B cell (primary cell): ENCODE results near the gene FAM98A. TPM values are rescaled to one million over a fixed set of nuclear protein-coding genes. Genes with fewer than 3 reads are reported as not detected.

ENCODE experiments used
- ATAC-seq: fragments of 200-7000 bp; cut with Tn5 transposase; one replicate; pipeline ENCODE4 v1.10.0; 2021; ENCODE audit warnings: low read depth, mild to moderate bottlenecking, moderate number of reproducible peaks, moderate library complexity
- CTCF ChIA-PET: fragments of 350-600 bp; sonication (Branson Sonifier 250); formaldehyde crosslinking; loops from one replicate; lab custom pipeline; 2021; ENCODE audit warnings: antibody characterized with exemption, inconsistent platforms; lab: Charles Lee
- POLR2A ChIA-PET: fragments of 350-600 bp; sonication (Branson Sonifier 250); formaldehyde crosslinking; loops from one replicate; lab custom pipeline; 2021; ENCODE audit warnings: antibody characterized with exemption; lab: Charles Lee
- DNase-seq: peaks from one replicate; pipeline ENCODE4 v3.0.0; 2013
- H2AFZ ChIP-seq: 2 replicates; pipeline ENCODE4 v1.6.1; 2012; ENCODE audit warnings: mild to moderate bottlenecking, low read depth, low read length; ENCODE audit not compliant: insufficient read depth, poor library complexity, severe bottlenecking
- H3K27ac ChIP-seq, 2 donors: 1 replicate in 1 of 2; 2 replicates in 1 of 2; pipeline ENCODE4 v1.5.1; 2012 to 2013; ENCODE audit warnings: low read length in 2 of 2, mild to moderate bottlenecking in 2 of 2, moderate library complexity in 1 of 2
- H3K27me3 ChIP-seq, 4 experiments: fragments of 200-600 bp in 1 of 4; sonication (generic) in 1 of 4; replicated peaks in 1 of 4; 1 replicate in 2 of 4; 2 replicates in 2 of 4; pipeline versions ENCODE4 v1.6.1 to v1.7.0; 2013 to 2016; ENCODE audit warnings: low read length in 3 of 4, mild to moderate bottlenecking in 2 of 4, mixed read lengths in 1 of 4, moderate library complexity in 1 of 4; ENCODE audit not compliant: insufficient read depth in 4 of 4, control insufficient read depth in 3 of 4; ENCODE audit errors: control extremely low read depth in 1 of 4
- H3K36me3 ChIP-seq, 2 experiments: replicated peaks in 1 of 2; 1 replicate in 1 of 2; 2 replicates in 1 of 2; pipeline versions ENCODE4 v1.6.1 to v1.7.1; 2013; ENCODE audit warnings: low read length in 1 of 2; ENCODE audit not compliant: insufficient read depth in 2 of 2, control insufficient read depth in 1 of 2; ENCODE audit errors: control extremely low read depth in 1 of 2, extremely low read depth in 1 of 2
- H3K4me1 ChIP-seq, 2 donors: fragments of 200-600 bp in 1 of 2; sonication (generic) in 1 of 2; 1 replicate in 1 of 2; 2 replicates in 1 of 2; pipeline versions ENCODE4 v1.5.1 to v1.6.1; 2013 to 2017; ENCODE audit warnings: low read length in 2 of 2; ENCODE audit not compliant: control insufficient read depth in 2 of 2, insufficient read depth in 2 of 2
- H3K4me2 ChIP-seq: replicated peaks from 2 replicates; pipeline ENCODE3; 2012; ENCODE audit warnings: mild to moderate bottlenecking, low read depth, low read length; ENCODE audit not compliant: poor library complexity, severe bottlenecking
- H3K4me3 ChIP-seq, 5 experiments: fragments of 200-600 bp in 1 of 5; sonication (generic) in 1 of 5; 1 replicate in 3 of 5; 2 replicates in 2 of 5; pipeline versions ENCODE4 v1.5.1 to v1.7.0; 2011 to 2016; ENCODE audit warnings: low read length in 4 of 5, mild to moderate bottlenecking in 4 of 5, low read depth in 2 of 5, control low read depth in 1 of 5, moderate library complexity in 1 of 5; ENCODE audit not compliant: insufficient read depth in 1 of 5; ENCODE audit errors: control extremely low read depth in 1 of 5, extremely low read depth in 1 of 5
- H3K79me2 ChIP-seq: fragments of 200-600 bp; sonication (generic); one replicate; pipeline ENCODE4 v1.6.0; 2016; ENCODE audit warnings: low read length; ENCODE audit not compliant: control insufficient read depth, insufficient read depth
- H3K9ac ChIP-seq: fragments of 200-600 bp; sonication (generic); 2 replicates; pipeline ENCODE4 v1.6.1; 2017; ENCODE audit warnings: mild to moderate bottlenecking, low read length, moderate library complexity
- H3K9me3 ChIP-seq, 3 donors: one replicate each; pipeline versions ENCODE4 v1.6.1 to v1.7.1; 2013; ENCODE audit warnings: low read length in 2 of 3; ENCODE audit not compliant: control insufficient read depth in 2 of 3, insufficient read depth in 1 of 3; ENCODE audit errors: control extremely low read depth in 1 of 3
- H4K20me1 ChIP-seq: 2 replicates; pipeline ENCODE4 v1.6.0; 2012; ENCODE audit warnings: mild to moderate bottlenecking, low read length; ENCODE audit not compliant: insufficient read depth, control insufficient read depth, poor library complexity, severe bottlenecking
- H3K27ac Mint-ChIP-seq: one replicate; pipeline ENCODE4 v1.8.0; 2021; ENCODE audit warnings: mixed read lengths
- H3K27me3 Mint-ChIP-seq: one replicate; pipeline ENCODE4 v1.8.0; 2021; ENCODE audit warnings: mixed read lengths
- H3K4me1 Mint-ChIP-seq: one replicate; pipeline ENCODE4 v1.8.0; 2021; ENCODE audit warnings: mixed read lengths
- H3K4me3 Mint-ChIP-seq: one replicate; pipeline ENCODE4 v1.8.0; 2021; ENCODE audit warnings: mixed read lengths
- H3K9me3 Mint-ChIP-seq: one replicate; pipeline ENCODE4 v1.8.0; 2022; ENCODE audit warnings: mixed read lengths; ENCODE audit not compliant: insufficient read depth
- EZH2 ChIP-seq: IDR thresholded peaks from 2 replicates; pipeline ENCODE4 v1.6.1; 2012; ENCODE audit warnings: borderline replicate concordance, low read depth, mild to moderate bottlenecking, moderate library complexity, low read length; ENCODE audit not compliant: insufficient read depth, poor library complexity, severe bottlenecking
- WGBS: methylation state at CpG from one replicate; pipeline ENCODE4 v1.1.5; 2013; ENCODE audit warnings: missing lambda C conversion rate; ENCODE audit not compliant: insufficient coverage; 5-methylcytosine and 5-hydroxymethylcytosine counted together
- intact Hi-C: fragments of 100-400 bp; cut with micrococcal nuclease; formaldehyde crosslinking; loops from one replicate; pipeline ENCODE4 v1.10.0; 2022
- polyA plus RNA-seq: library from polyadenylated mRNA; depleted of rRNA; stranded (reverse); fragments of >200 nt; gene quantifications from 2 replicates; pipeline ENCODE4 v1.2.3, GENCODE V29; 2012
- total RNA-seq, 2 donors: library from RNA; stranded (reverse); fragments of 120-200 nt in 1 of 2; gene quantifications; 1 replicate in 1 of 2; 2 replicates in 1 of 2; pipeline versions ENCODE4 v1.2.3 to v1.2.4, GENCODE V29; 2013 to 2022
- TF ChIP-seq, protein P1 (sequence below): fragments of 200-600 bp; IDR thresholded peaks from one replicate; pipeline ENCODE4 v1.8.0; 2022; ENCODE audit warnings: antibody characterized with exemption, mild to moderate bottlenecking

FAM98A gene
- total and polyA plus RNA-seq, 2 donors (not counting 1 experiment from before 2014, with no cell fraction given): 8.1 to 32.1 TPM

DNA sequence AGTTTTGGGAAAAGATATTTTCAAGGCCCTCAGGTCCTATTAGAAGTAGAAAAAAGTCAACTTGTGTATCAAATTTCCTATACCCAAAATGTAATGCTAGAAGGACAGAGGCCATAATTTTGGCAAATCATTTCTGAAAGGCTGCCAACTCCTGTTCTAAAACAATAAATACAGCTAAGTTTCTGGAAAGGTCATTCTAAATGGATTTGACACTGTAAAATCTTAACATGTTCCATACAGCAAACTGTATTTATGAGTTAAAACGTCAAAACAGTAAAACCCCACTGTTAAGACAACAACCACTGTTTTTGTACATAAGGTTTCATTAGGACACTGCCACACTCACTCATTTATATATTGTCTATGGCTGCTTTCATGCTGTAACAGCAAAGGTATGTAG is 9.7 kb downstream of the FAM98A start:
- Histone ChIP-seq H3K4me3 (no peak overlapping the region), H3K27ac (no peak overlapping the region), H3K4me2 (no peak overlapping the region), H3K9me3 (no peaks in the 10 kb centered on the region), H3K4me1 (no peaks in the 10 kb centered on the region), H3K9ac (no peak overlapping the region), H4K20me1 (no peaks in the 10 kb centered on the region), H2AFZ (no peak overlapping the region), H3K27me3 (no peaks in the 10 kb centered on the region), H3K36me3 (peaks cover 9 to 75% of the 10 kb centered on the region in 2 experiments), H3K79me2 (peaks cover 5% of the 10 kb centered on the region)
- TF ChIP-seq, protein P1, sequence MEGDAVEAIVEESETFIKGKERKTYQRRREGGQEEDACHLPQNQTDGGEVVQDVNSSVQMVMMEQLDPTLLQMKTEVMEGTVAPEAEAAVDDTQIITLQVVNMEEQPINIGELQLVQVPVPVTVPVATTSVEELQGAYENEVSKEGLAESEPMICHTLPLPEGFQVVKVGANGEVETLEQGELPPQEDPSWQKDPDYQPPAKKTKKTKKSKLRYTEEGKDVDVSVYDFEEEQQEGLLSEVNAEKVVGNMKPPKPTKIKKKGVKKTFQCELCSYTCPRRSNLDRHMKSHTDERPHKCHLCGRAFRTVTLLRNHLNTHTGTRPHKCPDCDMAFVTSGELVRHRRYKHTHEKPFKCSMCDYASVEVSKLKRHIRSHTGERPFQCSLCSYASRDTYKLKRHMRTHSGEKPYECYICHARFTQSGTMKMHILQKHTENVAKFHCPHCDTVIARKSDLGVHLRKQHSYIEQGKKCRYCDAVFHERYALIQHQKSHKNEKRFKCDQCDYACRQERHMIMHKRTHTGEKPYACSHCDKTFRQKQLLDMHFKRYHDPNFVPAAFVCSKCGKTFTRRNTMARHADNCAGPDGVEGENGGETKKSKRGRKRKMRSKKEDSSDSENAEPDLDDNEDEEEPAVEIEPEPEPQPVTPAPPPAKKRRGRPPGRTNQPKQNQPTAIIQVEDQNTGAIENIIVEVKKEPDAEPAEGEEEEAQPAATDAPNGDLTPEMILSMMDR: no peak
- TF ChIP-seq EZH2: no peak
- no peak overlapping the region for H3K4me3 Mint-ChIP-seq
- CTCF ChIA-PET: interaction anchor here (1.0 to 1.7 kb wide), 2 partner anchors 9 to 16 kb away, joined by 3 to 4 read pairs; partner anchors contain the start of gene FAM98A
- intact Hi-C loops: no loop called here
- POLR2A ChIA-PET: no interaction called here
- no peaks in the 10 kb centered on the region for H3K4me1 Mint-ChIP-seq
- no peaks in the 10 kb centered on the region for H3K27me3 Mint-ChIP-seq
- H3K27ac Mint-ChIP-seq: no peak overlapping the region
- no peak for ATAC-seq
- no peaks in the 10 kb centered on the region for H3K9me3 Mint-ChIP-seq
- DNase-seq: no peak
- WGBS: no CpG with 5 or more reads among the region's 1 CpG

- peaks cover 4% of the 10 kb centered on the region for H3K4me1 Mint-ChIP-seq
- H3K36me3 ChIP-seq: peaks cover 7 to 74% of the 10 kb centered on the region in 2 experiments
- no peaks in the 10 kb centered on the region for H3K27me3 ChIP-seq
- H3K9me3 Mint-ChIP-seq: no peaks in the 10 kb centered on the region
- H3K79me2 ChIP-seq: peaks cover 5% of the 10 kb centered on the region
- TF ChIP-seq EZH2: no peak
- TF ChIP-seq, protein P1: no peak
- no peak overlapping the region for H3K9ac ChIP-seq
- H2AFZ ChIP-seq: no peak overlapping the region
- POLR2A ChIA-PET: interaction anchor here (0.5 kb wide), 1 partner anchor 58 kb away, joined by 7 read pairs; no protein-coding TSS in a partner anchor
- H3K27me3 Mint-ChIP-seq: no peaks in the 10 kb centered on the region
- H3K9me3 ChIP-seq: no peaks in the 10 kb centered on the region
- no peak overlapping the region for H3K27ac ChIP-seq
- WGBS: no CpG with 5 or more reads among the region's 2 CpGs
- H3K4me1 ChIP-seq: peaks cover 0 to 4% of the 10 kb centered on the region in 2 donors
- no peak overlapping the region for H3K4me3 ChIP-seq
- intact Hi-C loops: no loop called here
- DNase-seq (no peak), ATAC-seq (no peak)
- no peaks in the 10 kb centered on the region for H4K20me1 ChIP-seq
- CTCF ChIA-PET: interaction anchor here (0.7 to 1.7 kb wide), 3 partner anchors 10 to 104 kb away, joined by 3 to 4 read pairs (median 4); partner anchors contain the start of gene FAM98A
- H3K4me2 ChIP-seq: no peak overlapping the region
- no peak overlapping the region for H3K4me3 Mint-ChIP-seq
- H3K27ac Mint-ChIP-seq: no peak overlapping the region
These were observed 10.9 kb downstream of the FAM98A start for GRCh38 chr2:33588232-33588631.
